Liver (tissue), 3 donors: ENCODE data around the gene RER1.

Experiments used
- EGR1 ChIP-seq, 2 donors: IDR thresholded peaks; 2 replicates each; pipeline ENCODE4 v1.6.1; 2016 to 2018; ENCODE audit warnings: antibody characterized with exemption in 2 of 2, low read depth in 2 of 2
- GABPA ChIP-seq, 2 donors: IDR thresholded peaks in 1 of 2; conservative IDR thresholded peaks in 1 of 2; 2 replicates each; pipeline ENCODE4 v1.6.1; 2016; ENCODE audit warnings: antibody characterized with exemption in 2 of 2, mild to moderate bottlenecking in 1 of 2, moderate library complexity in 1 of 2
- HNF4A ChIP-seq, 2 donors: conservative IDR thresholded peaks; 2 replicates each; pipeline ENCODE4 v1.6.1; 2016; ENCODE audit warnings: antibody characterized with exemption in 2 of 2, mild to moderate bottlenecking in 2 of 2
- JUND ChIP-seq, 2 donors: IDR thresholded peaks; 2 replicates each; pipeline ENCODE4 v1.6.1; 2016; ENCODE audit warnings: antibody characterized with exemption in 2 of 2
- NR2F2 ChIP-seq: IDR thresholded peaks from 2 replicates; pipeline ENCODE4 v1.6.1; 2016; ENCODE audit warnings: antibody characterized with exemption
- RAD21 ChIP-seq, 2 donors: IDR thresholded peaks; 2 replicates each; pipeline ENCODE4 v1.6.1; 2016; ENCODE audit warnings: antibody characterized with exemption in 2 of 2, mild to moderate bottlenecking in 2 of 2
- SP1 ChIP-seq: IDR thresholded peaks from 2 replicates; pipeline ENCODE4 v1.6.1; 2018; ENCODE audit warnings: antibody characterized with exemption, mild to moderate bottlenecking
- TAF1 ChIP-seq: conservative IDR thresholded peaks from 2 replicates; pipeline ENCODE4 v1.6.1; 2016; ENCODE audit warnings: antibody characterized with exemption, mild to moderate bottlenecking
- YY1 ChIP-seq: IDR thresholded peaks from 2 replicates; pipeline ENCODE4 v1.6.1; 2016; ENCODE audit warnings: antibody characterized with exemption, mild to moderate bottlenecking
- TF ChIP-seq, protein P1 (sequence below): fragments of 150-350 bp; IDR thresholded peaks from 2 replicates; pipeline ENCODE4 v1.5.1; 2017; ENCODE audit warnings: improper control_type of control experiment, low read depth, low read length; ENCODE audit not compliant: missing input control
- TF ChIP-seq, protein P2 (sequence below): IDR thresholded peaks from 2 replicates; pipeline ENCODE4 v1.6.1; 2016; ENCODE audit warnings: antibody characterized with exemption
- TF ChIP-seq, protein P3 (sequence below): IDR thresholded peaks from 2 replicates; pipeline ENCODE4 v1.6.1; 2016; ENCODE audit warnings: antibody characterized with exemption, mild to moderate bottlenecking
- donor health status: healthy.
- donor health status: healthy.

- TF ChIP-seq, protein P1, sequence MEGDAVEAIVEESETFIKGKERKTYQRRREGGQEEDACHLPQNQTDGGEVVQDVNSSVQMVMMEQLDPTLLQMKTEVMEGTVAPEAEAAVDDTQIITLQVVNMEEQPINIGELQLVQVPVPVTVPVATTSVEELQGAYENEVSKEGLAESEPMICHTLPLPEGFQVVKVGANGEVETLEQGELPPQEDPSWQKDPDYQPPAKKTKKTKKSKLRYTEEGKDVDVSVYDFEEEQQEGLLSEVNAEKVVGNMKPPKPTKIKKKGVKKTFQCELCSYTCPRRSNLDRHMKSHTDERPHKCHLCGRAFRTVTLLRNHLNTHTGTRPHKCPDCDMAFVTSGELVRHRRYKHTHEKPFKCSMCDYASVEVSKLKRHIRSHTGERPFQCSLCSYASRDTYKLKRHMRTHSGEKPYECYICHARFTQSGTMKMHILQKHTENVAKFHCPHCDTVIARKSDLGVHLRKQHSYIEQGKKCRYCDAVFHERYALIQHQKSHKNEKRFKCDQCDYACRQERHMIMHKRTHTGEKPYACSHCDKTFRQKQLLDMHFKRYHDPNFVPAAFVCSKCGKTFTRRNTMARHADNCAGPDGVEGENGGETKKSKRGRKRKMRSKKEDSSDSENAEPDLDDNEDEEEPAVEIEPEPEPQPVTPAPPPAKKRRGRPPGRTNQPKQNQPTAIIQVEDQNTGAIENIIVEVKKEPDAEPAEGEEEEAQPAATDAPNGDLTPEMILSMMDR: no peak
- TF ChIP-seq, protein P2, sequence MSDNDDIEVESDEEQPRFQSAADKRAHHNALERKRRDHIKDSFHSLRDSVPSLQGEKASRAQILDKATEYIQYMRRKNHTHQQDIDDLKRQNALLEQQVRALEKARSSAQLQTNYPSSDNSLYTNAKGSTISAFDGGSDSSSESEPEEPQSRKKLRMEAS: no peak
- TF ChIP-seq YY1: no peak
- TF ChIP-seq GABPA (IDR thresholded peaks at IDR 0.05 in 1 of 2, conservative IDR thresholded peaks at IDR 0.05 in 1 of 2): no peak
- no peak for TF ChIP-seq RAD21 (IDR thresholded peaks at IDR 0.05)
- TF ChIP-seq SP1: no peak
- no peak for TF ChIP-seq TAF1
- no peak for TF ChIP-seq EGR1 (IDR thresholded peaks at IDR 0.05; ENCODE audit: low read depth in 2 of 2)
- no peak for TF ChIP-seq JUND (IDR thresholded peaks at IDR 0.05)
- TF ChIP-seq, protein P3, sequence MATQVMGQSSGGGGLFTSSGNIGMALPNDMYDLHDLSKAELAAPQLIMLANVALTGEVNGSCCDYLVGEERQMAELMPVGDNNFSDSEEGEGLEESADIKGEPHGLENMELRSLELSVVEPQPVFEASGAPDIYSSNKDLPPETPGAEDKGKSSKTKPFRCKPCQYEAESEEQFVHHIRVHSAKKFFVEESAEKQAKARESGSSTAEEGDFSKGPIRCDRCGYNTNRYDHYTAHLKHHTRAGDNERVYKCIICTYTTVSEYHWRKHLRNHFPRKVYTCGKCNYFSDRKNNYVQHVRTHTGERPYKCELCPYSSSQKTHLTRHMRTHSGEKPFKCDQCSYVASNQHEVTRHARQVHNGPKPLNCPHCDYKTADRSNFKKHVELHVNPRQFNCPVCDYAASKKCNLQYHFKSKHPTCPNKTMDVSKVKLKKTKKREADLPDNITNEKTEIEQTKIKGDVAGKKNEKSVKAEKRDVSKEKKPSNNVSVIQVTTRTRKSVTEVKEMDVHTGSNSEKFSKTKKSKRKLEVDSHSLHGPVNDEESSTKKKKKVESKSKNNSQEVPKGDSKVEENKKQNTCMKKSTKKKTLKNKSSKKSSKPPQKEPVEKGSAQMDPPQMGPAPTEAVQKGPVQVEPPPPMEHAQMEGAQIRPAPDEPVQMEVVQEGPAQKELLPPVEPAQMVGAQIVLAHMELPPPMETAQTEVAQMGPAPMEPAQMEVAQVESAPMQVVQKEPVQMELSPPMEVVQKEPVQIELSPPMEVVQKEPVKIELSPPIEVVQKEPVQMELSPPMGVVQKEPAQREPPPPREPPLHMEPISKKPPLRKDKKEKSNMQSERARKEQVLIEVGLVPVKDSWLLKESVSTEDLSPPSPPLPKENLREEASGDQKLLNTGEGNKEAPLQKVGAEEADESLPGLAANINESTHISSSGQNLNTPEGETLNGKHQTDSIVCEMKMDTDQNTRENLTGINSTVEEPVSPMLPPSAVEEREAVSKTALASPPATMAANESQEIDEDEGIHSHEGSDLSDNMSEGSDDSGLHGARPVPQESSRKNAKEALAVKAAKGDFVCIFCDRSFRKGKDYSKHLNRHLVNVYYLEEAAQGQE: no peak
- no peak for TF ChIP-seq NR2F2
- TF ChIP-seq HNF4A (conservative IDR thresholded peaks at IDR 0.05): no peak
Measured at GRCh38 chr1:2355373-2356261, 36.0 kb upstream of the RER1 start.
